8988T (cell line): Measurements from ENCODE around the gene TCEANC.
A peak's percentile ranks its signal among the peaks of the same experiment; 100 is the strongest.
"Not testable (repeated sequence)": the region's sequence is repeated elsewhere in the genome, so short reads cannot be mapped to it uniquely, and the experiment has no call there.

ENCODE experiments used
- DNase-seq: peaks from one replicate; pipeline ENCODE4 v3.0.0; 2011

The TCEANC gene

DNA sequence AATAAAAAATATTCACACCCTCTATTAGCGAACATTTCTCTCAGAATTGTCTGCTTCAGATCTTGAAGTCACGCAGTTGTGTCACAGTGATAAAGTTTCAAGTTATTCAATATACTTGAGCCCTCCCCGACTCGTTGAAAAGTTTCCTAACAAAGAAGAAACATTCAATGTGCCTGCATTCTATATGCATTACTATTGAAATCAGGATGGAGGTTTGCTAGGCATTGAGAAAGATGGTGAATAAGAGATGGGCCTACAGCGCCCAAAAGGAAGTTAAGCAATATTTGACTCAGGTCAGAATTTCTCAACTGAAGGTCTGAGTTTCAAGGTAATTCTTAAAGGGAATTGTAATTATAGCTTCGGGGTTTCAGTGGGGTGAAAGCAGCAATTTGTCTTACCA lies 6.1 kb downstream of the TCEANC start:
- no peak for DNase-seq

DNA sequence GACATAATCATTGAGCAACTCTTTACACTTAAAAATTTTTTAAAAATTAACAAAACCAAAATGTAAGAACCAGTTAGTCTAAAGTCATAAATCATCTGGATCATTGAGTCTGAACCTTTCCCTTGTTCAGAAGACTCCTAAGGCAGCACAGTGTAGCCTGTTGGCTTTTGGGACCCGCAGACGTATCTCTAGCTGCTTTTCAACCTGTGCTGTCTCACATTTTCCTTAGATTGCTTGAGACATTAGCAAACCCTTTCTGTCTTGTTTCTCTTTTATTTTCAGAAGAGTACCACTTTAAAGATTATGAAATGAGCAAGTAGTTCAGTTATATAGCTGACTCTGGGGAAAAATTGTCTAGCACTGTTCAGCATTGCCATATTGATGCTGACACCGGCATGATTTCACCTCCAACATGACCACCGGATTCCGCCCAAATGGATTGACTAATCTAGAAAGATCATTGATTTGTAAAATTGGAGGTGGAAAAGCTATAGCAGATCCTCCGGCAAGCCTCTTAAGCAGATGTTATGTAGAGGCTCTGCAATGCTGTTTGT lies 8.9 kb downstream of the TCEANC start:
- no peak for DNase-seq

DNA sequence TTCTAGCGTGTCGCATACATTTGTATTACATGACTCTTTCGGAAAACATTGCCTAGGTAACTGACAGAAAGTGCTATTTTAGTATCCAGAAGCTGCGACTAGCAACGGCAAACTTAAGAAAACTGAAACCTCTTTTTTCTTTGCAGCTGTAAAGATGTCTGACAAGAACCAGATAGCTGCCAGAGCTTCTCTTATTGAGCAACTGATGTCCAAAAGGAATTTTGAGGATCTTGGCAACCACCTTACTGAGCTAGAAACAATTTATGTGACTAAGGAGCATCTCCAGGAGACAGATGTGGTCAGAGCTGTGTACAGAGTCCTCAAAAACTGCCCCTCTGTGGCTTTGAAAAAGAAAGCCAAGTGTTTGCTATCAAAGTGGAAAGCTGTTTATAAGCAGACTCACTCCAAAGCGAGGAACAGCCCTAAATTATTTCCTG lies 9.4 kb downstream of the TCEANC start:
- no peak for DNase-seq

DNA sequence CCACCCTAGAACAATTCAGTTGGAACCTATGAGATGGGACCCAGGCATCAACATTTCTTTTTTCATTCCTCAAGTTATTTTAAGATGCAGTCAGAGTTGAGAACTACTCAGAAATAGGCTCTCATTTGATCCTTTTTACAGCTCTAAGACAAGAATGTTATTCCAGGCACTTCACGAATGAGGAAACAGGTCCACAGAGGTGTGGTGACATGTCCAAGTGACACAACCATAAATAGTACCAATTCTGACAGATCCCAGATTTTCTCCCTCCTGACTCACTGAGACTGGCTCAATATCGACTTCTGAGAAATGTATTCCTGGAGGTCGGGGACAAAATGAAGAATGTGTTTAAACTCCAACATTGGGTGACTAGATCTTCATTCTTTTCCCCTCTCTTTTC lies 11.1 kb downstream of the TCEANC start:
- no peak for DNase-seq

DNA sequence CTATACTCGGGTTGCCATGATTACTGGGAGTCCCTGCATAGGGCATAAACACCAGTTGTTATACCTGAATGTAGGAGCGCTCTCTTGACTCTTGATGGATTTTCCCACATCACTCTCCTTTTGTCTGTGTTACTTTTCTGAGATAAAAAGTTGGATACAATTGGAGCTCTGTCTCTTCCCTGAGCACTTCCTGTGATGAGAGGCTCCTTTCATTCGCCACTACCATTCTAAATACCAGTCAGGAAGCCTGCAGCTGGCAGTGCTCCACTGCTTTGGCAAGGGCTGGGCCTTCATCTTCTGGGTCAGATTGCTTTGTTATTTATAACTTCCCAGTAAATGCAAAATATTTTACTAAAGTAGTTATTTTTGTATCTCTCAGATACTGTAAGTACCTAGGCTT lies 13.9 kb downstream of the TCEANC start:
- no peak for DNase-seq

DNA sequence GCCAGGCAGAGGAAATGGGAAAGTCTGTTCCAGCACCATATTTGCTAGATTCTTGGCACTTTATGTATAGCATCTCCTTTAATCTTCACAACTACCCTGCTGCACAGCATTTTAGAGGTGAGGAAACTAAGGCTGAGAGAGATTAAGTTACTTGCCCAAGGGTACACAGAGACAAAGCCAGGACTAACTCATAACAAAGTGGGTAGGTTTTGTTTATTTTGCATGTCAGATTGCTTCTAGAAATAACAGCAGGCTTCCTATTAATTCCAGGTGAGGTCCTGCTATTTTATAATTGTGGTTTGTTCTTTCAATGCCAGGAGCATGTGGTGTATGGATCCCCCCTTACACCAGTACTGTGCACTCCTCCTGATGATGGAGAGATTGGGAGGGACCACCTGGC lies 15.0 kb downstream of the TCEANC start:
- DNase-seq = no peak

DNA sequence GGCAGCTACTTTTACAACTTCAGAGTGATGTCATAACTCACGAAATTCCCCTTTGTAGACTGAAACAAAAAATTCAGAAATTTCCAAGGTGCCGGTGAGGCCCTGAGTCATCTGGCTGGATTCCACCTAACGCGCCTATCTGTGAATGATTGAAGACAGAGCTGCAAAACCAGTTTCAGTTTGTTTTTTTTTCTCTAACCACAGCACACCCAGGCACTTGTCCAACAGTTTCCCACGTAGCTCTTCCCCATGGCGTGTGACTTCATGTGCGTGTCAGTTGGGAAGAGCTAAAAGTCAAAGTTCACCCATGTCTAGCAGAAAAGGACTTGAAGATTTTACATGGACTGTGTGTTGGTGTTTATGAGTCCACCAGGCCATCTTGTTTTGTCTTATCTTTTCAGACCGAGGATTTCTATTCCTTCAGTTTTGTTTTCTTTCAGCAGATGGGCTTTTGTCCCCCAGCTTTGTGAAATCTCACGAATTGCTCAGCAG lies 16.4 kb downstream of the TCEANC start:
- no peak for DNase-seq

DNA sequence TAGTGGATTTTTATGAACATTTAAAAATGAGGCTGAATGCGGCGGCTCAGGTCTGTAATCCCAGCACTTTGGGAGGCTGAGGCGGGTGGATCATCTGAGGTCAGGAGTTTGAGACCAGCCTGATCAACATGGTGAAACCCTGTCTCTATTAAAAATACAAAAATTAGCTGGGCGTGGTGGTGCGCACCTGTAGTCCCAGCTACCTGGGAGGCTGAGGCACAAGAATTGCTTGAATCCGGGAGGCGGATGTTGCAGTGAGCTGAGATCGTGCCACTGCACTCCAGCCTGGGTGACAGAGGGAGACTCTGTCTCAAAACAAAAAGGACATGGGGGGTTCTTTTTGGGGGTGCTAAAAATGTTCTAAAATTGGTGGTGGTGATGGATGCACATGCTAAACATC lies 16.8 kb downstream of the TCEANC start:
- not testable (repeated sequence) for DNase-seq

DNA sequence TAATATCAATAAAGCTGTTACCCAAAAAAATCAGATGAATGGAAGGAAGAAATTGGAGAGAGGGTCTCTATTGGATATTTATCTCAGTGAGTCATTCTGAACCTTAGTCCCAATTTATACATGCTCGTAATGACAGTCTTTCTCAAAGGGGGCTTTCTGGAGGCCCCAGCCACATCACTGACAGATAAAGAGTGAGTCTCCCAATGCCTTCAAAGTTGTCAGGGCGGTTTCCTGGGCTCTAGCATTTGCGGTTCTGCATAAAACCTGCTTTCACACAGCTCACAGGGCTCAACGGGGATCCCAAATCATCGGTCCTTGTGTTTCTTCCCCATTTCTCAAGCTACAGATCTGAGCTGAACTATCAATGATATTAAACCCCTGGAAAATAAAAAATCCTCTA lies 17.3 kb downstream of the TCEANC start:
- no peak for DNase-seq

DNA sequence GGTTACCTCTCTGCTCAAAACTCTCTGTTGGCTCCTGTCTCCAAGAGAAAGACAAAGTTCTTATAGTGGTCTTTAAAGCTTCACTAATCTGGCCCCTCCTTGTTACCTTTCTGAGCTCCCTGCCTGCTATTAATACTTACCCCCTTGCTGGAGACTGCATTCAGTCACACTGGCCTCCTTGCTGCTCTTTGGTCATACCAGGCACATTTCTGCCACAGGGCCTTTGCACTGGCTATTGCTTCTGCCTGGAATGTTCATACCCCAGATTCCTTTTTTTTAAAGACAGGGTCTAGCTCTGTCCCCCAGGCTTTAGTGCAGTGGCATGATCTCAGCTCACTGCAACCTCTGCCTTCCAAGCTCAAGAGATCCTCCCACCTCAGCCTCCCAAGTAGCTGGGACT lies 20.1 kb downstream of the TCEANC start:
- no peak for DNase-seq

DNA sequence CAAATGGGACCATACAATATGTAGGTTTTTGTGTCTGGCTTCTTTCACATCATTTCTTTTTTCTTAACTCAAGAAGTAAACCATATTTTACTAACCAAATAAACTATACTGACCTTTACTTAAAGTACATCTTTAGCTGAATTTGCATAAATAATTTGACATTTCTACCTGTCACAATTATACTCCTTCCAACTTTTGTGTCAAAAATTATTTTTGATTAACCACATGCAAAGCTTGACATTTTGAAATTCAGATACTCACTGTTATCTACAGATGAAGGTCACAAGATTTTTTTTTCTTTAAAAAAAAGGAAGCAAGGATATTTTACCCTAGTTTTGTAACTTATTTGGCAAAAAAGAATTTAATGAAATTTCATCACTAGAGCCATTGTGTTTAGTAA lies 23.9 kb downstream of the TCEANC start:
- DNase-seq = no peak

DNA sequence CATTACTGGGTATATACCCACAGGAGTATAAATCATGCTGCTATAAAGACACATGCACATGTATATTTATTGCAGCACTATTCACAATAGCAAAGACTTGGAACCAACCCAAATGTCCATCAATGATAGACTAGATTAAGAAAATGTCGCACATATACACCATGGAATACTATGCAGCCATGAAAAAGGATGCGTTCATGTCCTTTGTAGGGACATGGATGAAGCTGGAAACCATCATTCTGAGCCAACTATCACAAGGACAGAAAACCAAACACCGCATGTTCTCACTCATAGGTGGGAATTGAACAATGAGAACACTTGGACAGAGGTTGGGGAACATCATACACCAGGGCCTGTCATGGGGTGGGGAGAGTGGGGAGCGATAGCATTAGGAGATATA lies 26.8 kb downstream of the TCEANC start:
- DNase-seq = not testable (repeated sequence)

DNA sequence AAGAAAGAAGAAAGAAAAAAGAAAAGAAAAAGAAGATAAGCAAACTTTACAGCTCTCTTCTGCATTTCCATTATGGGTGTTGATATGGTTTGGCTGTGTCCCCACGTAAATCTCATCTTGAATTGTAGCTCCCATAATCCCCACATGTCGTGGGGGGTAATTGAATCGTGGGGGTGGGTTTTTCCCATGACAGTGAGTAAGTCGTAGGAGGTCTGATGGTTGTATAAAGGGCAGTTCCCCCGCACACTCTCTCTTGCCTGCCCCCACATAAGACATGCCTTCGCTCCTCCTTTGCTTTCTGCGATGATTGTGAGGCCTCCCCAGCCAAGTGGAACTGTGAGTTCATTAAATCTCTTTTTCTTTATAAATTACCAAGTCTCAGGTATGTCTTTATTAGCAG lies 28.7 kb downstream of the TCEANC start:
- no peak for DNase-seq

DNA sequence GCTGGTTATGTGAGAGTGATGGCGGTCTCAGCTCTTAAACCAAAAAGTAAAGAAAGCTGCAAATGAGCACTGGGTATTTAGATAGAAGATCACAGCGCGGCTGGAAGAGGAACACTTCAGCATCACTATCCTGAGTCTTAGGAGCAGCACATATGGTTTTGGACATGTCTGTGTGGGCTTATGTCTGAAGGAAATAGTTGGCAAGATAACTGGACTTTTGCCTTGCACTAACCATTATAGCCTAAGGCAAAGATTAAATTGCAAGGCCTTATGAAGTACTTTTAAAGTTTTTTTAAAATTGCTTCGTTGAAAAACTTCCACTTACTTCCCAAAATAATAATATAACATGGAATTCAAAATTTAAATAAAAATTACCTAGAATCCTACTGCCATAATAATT lies 31.4 kb downstream of the TCEANC start:
- no peak for DNase-seq

DNA sequence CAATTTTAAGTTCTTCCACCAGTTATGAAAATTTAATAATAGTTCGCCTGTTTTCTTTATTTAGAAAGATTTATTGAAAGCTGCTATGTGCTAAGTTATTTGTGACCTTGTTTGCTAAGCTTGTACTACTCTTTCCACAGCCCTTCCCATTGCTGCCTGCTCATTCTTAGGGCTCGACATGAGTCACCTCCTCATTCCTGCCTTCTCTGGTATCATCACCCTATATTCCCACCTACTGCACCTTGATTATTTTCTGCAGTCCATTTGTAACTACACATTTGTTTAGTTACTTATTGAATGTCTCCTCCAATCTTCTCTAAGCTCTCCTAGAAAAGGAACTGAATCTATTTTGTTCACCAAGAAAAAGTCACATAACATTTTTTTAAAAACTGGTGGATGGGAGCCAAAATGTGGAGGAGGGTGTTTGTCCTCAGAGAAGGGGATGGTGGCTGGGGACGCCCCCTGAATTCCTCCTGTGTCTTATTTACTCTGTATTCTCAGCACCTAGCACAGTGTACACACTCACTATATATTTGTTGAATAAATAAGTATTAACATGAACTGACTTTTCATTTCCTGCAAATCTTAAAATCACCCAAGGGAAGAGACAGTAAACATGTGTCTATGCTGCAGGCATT lies 32.3 kb downstream of the TCEANC start:
- DNase-seq = no peak

DNA sequence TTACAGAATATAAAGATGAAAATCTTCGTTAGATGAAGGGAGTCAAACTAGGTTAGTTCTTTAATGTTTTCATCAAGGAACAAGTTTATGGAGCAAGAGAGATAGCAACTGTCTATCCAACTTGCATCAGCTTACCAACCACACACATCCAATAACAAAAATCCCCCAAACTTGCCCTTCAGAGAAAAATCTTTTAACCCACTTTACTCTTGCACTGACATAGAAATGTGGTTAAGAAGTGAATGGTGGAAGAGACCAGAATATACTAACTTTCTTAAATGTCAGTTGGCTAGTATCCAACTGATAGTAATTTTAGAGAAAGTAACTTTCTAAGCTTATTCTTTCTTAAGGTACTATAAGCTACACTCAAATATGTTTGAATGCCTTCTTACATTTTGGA lies 34.3 kb downstream of the TCEANC start:
- DNase-seq = no peak

DNA sequence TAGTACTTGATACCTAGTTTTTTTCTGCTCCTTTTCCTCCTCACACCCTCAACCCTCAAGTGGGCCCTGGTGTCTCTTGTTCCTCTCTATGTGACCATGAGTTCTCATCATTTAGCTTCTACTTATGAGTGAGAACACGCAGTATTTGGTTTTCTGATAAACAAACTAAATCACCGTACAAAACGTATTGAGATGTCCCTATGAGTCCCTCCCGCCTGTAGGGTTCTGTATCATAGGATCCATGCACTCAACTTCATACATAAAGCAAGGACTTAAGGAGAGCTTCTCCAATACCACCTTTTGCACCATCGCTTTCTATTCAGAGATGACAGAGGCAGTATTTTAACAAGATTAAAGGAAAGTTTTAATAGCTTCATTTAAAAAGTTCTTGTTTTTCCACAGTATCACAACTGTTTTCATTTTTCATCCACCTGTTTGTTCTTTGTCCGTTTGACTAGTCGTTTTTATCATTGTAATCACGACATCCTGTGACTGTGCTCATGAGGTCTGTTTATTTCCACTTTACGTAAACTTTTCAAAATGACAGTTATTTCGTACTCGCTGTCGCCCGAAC lies 35.5 kb downstream of the TCEANC start:
- DNase-seq = no peak

DNA sequence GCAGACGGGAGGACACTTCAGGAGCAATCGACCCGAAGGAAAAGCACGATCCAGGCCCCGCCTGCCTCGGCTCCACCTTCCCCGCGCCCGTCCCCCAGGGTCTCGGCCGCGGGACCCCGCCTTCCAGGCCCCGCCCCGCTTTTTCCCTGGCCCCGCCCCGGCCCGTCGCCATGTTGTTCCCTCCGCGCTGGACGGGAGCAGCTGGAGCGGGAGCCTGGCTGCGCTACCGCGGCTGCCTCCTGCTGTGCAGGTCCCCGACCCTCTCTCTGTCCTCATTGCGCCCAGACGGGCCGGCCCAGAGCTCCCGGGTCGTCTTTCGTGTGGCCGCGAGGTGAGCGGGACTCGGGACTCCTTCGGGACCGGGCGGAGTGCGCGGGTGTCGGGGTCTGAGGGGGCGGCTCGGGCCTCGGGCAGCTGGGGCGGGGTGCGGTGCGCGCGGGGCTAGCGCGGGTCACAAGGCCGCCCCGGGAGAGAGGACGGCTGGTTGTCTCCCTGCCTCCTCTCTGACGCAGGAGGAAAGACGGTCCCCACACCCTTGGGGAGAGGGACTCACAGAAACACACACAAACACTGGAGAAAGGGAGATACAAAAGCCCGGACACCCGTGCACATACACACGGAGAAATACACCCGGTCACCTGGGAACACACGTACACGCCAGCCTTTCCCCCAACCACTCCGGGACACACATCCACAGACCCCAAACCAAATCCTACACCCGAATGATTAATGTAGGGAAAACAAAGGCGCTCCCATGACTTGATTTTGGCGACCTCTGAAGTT lies 36.2 kb downstream of the TCEANC start, which contains the start of gene RAB9A:
Gene RAB9A (plus strand): TSS at position 171 of the 783 bp plus-strand sequence. CDS start 19,619 bp downstream, outside the sequence.
- peak; percentile 91 for DNase-seq

DNA sequence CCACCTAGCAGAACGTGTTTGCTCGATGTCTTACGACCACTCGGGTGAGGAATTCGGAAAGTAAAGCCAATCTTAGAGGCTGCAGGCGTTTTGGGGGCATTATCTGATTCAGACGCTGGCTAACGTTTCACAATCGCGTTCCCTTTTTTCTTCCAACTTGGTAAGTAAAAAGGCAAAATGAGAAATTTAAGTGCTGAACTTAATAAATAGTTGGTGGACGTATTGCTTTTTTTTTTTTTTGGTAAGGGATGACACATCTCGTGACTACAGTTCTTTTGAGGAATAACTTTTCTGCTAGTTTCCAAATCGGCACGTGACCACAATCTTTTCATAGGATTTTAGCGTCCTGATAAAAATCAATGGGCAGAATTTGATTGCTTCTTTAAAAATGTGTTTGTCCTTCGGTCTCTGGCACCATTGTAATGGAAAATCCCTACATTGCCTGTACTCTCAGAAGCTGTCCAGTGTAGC lies 36.8 kb downstream of the TCEANC start:
- no peak for DNase-seq

DNA sequence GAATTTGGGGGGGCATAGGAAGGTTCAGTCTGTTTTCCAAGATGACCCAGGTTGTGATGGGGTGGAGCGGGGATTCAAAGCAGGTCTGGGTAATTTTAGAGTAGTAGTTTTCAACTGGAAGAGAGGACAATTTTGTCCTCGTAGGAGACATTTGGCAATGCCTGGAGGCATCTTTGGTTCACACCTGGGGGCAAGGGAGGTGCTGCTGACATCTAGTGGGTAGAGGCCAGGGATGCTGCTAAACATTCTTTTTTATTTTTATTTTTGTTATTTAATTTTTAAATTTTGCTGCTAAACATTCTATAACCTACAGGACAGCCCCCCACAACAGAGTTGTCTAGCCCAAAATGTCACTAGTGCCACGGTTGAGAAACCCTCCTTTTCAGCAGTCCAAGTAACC lies 37.9 kb downstream of the TCEANC start:
- no peak for DNase-seq

DNA sequence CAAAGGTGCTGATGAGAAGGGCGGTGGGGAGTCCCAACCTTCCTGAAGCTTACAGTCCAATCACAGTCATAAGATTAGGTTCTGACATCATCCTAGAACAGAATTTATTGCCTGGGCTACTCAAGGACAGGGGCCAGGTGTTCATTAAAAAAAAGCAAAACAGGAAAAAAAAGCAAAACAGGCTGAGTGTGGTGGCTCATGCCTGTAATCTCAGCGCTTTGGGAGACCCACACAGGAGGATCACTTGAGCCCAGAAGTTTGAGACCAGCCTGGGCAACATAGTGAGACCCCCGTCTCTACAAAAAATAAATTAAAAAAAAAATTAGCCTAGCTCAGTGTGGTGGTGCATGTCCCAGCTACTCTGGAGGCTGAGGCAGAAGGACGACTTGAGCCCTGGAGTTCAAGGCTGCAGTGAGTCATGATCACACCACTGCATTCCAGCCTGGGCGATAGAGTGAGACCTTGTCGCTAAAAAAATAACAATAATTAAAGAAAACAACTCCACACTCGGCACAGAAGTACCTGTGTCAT lies 39.0 kb downstream of the TCEANC start:
- no peak for DNase-seq

DNA sequence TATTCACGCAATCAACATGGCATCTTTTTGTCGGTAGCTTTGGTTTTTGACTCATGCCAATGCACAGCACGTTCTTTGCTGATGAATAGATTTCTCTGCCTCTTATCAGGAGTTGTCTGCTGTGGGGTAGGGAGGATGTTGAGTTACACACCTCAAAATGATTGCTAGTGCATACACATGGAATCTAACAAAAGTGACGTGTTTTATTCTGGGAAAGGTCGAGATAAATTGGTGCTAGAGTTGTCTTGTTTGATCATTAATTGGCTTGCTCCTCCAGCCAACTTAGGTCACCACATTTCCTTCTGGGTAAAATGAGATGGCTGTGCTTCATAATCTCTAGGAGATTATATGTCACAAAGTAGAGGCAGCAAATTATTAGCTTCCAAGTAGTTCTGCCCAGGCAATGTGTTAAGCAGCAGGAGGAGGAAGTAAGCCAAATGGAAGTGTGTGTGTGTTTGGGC lies 39.9 kb downstream of the TCEANC start:
- no peak for DNase-seq

DNA sequence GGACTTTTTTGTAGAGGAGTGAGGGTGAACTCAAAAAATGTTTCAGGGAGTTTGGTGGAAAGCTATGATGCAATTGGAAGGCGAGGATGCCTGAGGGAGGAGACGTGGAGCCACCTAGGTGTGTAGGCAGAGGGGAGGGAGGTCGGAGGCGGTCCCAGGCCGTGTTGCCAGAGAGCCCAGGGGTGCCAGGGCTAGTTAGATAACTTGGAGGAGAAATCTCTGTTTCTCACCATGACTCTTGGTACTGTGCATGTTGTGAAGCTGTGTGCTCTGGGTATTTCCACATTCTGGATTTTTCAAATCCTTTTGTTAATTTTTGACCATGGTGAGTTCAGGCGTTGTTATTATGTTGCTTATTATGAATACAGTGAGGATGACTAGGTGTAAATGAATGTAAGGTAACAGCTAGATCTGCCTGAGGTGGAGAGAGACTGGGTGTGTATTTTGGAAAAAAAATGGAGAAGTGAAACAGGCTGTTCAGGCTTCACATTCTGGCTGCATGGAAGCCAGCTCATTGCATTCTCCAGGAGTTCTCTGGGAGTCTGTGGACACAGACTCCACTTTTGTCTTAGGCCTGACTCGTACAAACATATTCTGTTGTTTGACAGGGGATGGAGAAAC lies 40.5 kb downstream of the TCEANC start:
- no peak for DNase-seq
